ENCODE results near the gene RYR1.

- TF ChIP-seq CTCF (IDR thresholded peaks at IDR 0.05; ENCODE audit: low read depth, low read length) (peak; percentile 97), EZH2phosphoT487 (IDR thresholded peaks at IDR 0.05; ENCODE audit: low read depth) (no peak)
Measured at GRCh38 chr19:38634757-38635482, 201.4 kb downstream of the RYR1 start.

Measured in OCI-LY3 (cell line).